Loucy (cell line): ENCODE data around the gene MPL.

Experiments
- H2AFZ ChIP-seq: fragments of 200-600 bp; sonication (generic); 2 replicates; pipeline ENCODE4 v1.6.0; 2016; ENCODE audit warnings: antibody characterized with exemption, mild to moderate bottlenecking, low read length, moderate library complexity
- H3F3A ChIP-seq: fragments of 200-600 bp; 2 replicates; pipeline ENCODE4 v1.6.0; 2016; ENCODE audit warnings: antibody characterized with exemption, low read depth, mild to moderate bottlenecking
- H3K27me3 ChIP-seq: fragments of 200-600 bp; sonication (generic); 2 replicates; pipeline ENCODE4 v1.6.1; 2014; ENCODE audit warnings: low read length, mild to moderate bottlenecking; ENCODE audit not compliant: insufficient read depth, poor library complexity, severe bottlenecking
- H3K36me3 ChIP-seq: fragments of 200-600 bp; sonication (generic); 2 replicates; pipeline ENCODE4 v1.6.1; 2016; ENCODE audit warnings: low read length; ENCODE audit not compliant: insufficient read depth
- H3K4me1 ChIP-seq: fragments of 200-600 bp; sonication (generic); 2 replicates; pipeline ENCODE4 v1.5.1; 2014; ENCODE audit warnings: low read length, mild to moderate bottlenecking; ENCODE audit not compliant: insufficient read depth, poor library complexity, severe bottlenecking
- H3K4me2 ChIP-seq: fragments of 200-600 bp; sonication (generic); 2 replicates; pipeline ENCODE4 v1.6.0; 2014; ENCODE audit warnings: antibody characterized with exemption, low read length, low read depth, mild to moderate bottlenecking; ENCODE audit not compliant: poor library complexity, severe bottlenecking
- H3K4me3 ChIP-seq: fragments of 200-600 bp; sonication (generic); 2 replicates; pipeline ENCODE4 v1.5.1; 2014; ENCODE audit warnings: low read length, mild to moderate bottlenecking, mixed read lengths; ENCODE audit not compliant: poor library complexity, severe bottlenecking
- H3K79me2 ChIP-seq: fragments of 200-600 bp; sonication (generic); 2 replicates; pipeline ENCODE4 v1.6.1; 2014; ENCODE audit warnings: low read length; ENCODE audit not compliant: insufficient read depth
- H3K9ac ChIP-seq: fragments of 200-600 bp; sonication (generic); 2 replicates; pipeline ENCODE4 v1.6.0; 2014; ENCODE audit warnings: mild to moderate bottlenecking, low read depth, low read length, moderate library complexity; ENCODE audit not compliant: poor library complexity, severe bottlenecking
- H3K9me2 ChIP-seq: fragments of 200-600 bp; sonication (generic); replicated peaks from 2 replicates; pipeline ENCODE4 v1.6.1; 2016; ENCODE audit warnings: low read depth, low read length, mixed read lengths
- H3K9me3 ChIP-seq: fragments of 200-600 bp; sonication (generic); 2 replicates; pipeline ENCODE4 v1.6.1; 2014; ENCODE audit warnings: mild to moderate bottlenecking, antibody characterized with exemption, low read length, low read depth; ENCODE audit not compliant: insufficient read depth
- H4K20me1 ChIP-seq: fragments of 200-600 bp; sonication (generic); 2 replicates; pipeline ENCODE4 v1.6.0; 2014; ENCODE audit warnings: antibody characterized with exemption, low read length, mild to moderate bottlenecking; ENCODE audit not compliant: insufficient read depth, poor library complexity, severe bottlenecking
- EZH2phosphoT487 ChIP-seq: fragments of 200-600 bp; IDR thresholded peaks from 2 replicates; pipeline ENCODE4 v1.6.1; 2018; ENCODE audit warnings: antibody characterized with exemption, mild to moderate bottlenecking, moderate library complexity, borderline replicate concordance
- TF ChIP-seq, protein P1 (sequence below): fragments of 200-600 bp; sonication (generic); conservative IDR thresholded peaks from 2 replicates; pipeline ENCODE4 v1.5.1; 2014; ENCODE audit warnings: mild to moderate bottlenecking, antibody characterized with exemption, low read length

Gene MPL

DNA sequence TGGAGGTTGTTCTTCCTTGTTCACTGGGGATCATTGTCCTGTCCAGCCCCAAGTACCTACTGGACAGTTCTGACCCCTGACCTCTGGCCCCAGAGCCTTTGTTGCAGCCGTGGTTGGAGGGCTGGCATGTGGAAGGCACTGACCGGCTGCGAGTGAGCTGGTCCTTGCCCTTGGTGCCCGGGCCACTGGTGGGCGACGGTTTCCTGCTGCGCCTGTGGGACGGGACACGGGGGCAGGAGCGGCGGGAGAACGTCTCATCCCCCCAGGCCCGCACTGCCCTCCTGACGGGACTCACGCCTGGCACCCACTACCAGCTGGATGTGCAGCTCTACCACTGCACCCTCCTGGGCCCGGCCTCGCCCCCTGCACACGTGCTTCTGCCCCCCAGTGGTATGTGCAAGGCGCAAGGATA, 25.4 kb upstream of the MPL start:
- H3K9me2 ChIP-seq, result no peaks in the 10 kb centered on the region
- no peak overlapping the region for H3K4me3 ChIP-seq
- H3F3A ChIP-seq, result no peaks in the 10 kb centered on the region
- no peaks in the 10 kb centered on the region for H3K4me1 ChIP-seq
- H3K4me2 ChIP-seq, result no peak overlapping the region
- no peak overlapping the region for H3K9ac ChIP-seq
- H3K36me3 ChIP-seq, result no peaks in the 10 kb centered on the region
- TF ChIP-seq EZH2phosphoT487, result no peak
- TF ChIP-seq, protein P1, sequence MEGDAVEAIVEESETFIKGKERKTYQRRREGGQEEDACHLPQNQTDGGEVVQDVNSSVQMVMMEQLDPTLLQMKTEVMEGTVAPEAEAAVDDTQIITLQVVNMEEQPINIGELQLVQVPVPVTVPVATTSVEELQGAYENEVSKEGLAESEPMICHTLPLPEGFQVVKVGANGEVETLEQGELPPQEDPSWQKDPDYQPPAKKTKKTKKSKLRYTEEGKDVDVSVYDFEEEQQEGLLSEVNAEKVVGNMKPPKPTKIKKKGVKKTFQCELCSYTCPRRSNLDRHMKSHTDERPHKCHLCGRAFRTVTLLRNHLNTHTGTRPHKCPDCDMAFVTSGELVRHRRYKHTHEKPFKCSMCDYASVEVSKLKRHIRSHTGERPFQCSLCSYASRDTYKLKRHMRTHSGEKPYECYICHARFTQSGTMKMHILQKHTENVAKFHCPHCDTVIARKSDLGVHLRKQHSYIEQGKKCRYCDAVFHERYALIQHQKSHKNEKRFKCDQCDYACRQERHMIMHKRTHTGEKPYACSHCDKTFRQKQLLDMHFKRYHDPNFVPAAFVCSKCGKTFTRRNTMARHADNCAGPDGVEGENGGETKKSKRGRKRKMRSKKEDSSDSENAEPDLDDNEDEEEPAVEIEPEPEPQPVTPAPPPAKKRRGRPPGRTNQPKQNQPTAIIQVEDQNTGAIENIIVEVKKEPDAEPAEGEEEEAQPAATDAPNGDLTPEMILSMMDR, result no peak
- no peaks in the 10 kb centered on the region for H4K20me1 ChIP-seq
- H3K9me3 ChIP-seq, result no peaks in the 10 kb centered on the region
- no peak overlapping the region for H2AFZ ChIP-seq
- no peaks in the 10 kb centered on the region for H3K27me3 ChIP-seq
- no peaks in the 10 kb centered on the region for H3K79me2 ChIP-seq

DNA sequence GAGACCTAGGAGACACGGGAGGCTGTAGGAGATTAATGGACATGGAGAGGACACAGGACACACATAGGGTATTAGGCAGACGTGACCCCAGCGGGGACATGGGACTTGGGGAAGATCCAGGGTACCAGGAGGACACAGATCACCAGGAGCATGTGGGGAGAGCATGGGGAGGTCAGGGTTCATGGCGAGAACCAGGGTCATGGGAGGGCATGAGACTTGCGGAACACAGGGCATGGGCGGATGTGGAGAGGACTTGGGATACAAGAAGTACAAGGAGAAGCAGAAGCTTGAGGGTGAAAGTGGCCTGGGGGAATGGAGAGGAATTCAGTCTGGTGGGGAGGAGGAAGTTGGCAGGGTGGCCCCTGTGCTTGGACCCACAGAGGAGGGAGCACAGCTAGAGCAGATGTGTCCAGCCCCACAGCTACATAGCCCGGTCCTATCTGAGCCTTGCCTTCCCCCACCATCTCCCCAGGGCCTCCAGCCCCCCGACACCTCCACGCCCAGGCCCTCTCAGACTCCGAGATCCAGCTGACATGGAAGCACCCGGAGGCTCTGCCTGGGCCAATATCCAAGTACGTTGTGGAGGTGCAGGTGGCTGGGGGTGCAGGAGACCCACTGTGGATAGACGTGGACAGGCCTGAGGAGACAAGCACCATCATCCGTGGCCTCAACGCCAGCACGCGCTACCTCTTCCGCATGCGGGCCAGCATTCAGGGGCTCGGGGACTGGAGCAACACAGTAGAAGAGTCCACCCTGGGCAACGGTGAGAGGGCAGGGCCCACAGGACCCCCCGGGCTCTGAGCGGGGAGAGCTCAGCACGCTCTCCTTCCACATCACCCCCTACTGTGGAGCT, 24.7 kb upstream of the MPL start:
- no peaks in the 10 kb centered on the region for H3K36me3 ChIP-seq
- H3K9ac ChIP-seq, result no peak overlapping the region
- H3K9me3 ChIP-seq, result no peaks in the 10 kb centered on the region
- no peak for TF ChIP-seq EZH2phosphoT487
- TF ChIP-seq, protein P1, result no peak
- H3K9me2 ChIP-seq, result no peaks in the 10 kb centered on the region
- H3K4me3 ChIP-seq, result no peak overlapping the region
- H3K4me1 ChIP-seq, result no peaks in the 10 kb centered on the region
- no peaks in the 10 kb centered on the region for H3K27me3 ChIP-seq
- H3K4me2 ChIP-seq, result no peak overlapping the region
- H2AFZ ChIP-seq, result no peak overlapping the region
- H3F3A ChIP-seq, result no peaks in the 10 kb centered on the region
- H3K79me2 ChIP-seq, result no peaks in the 10 kb centered on the region
- H4K20me1 ChIP-seq, result no peaks in the 10 kb centered on the region

DNA sequence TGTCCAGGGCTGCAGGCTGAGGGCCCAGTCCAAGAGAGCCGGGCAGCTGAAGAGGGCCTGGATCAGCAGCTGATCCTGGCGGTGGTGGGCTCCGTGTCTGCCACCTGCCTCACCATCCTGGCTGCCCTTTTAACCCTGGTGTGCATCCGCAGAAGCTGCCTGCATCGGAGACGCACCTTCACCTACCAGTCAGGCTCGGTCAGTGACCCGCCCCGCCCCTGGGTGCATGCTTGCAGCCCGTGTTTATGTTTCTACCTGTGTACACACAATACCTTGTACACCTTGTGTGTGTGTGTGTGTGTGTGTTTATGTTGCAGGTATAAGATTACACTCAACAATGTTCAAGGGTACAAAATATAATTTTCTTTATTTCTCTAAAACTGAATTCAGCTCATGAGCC, 23.8 kb upstream of the MPL start:
- Histone ChIP-seq H3K4me3 (no peak overlapping the region), H3K9ac (no peak overlapping the region), H3K79me2 (no peaks in the 10 kb centered on the region), H4K20me1 (no peaks in the 10 kb centered on the region), H3K36me3 (no peaks in the 10 kb centered on the region), H3K9me2 (no peaks in the 10 kb centered on the region), H3K4me1 (no peaks in the 10 kb centered on the region), H3K9me3 (no peaks in the 10 kb centered on the region), H3F3A (no peaks in the 10 kb centered on the region), H2AFZ (no peak overlapping the region), H3K4me2 (no peak overlapping the region), H3K27me3 (no peaks in the 10 kb centered on the region)
- TF ChIP-seq EZH2phosphoT487, result no peak
- TF ChIP-seq, protein P1, result no peak
